LoVo (cell line): ENCODE measurements around the gene TACC2.
"Not testable (repeated sequence)": the region's sequence is repeated elsewhere in the genome, so short reads cannot be mapped to it uniquely, and the experiment has no call there.

ENCODE experiments used
- DNase-seq: peaks from one replicate; pipeline ENCODE4 v3.0.0-alpha.2; 2016; ENCODE audit warnings: low spot score

TACC2 gene

GRCh38 chr10:121984463-121984862 is 4.5 kb upstream of the TACC2 start:
- no peak for DNase-seq

DNA sequence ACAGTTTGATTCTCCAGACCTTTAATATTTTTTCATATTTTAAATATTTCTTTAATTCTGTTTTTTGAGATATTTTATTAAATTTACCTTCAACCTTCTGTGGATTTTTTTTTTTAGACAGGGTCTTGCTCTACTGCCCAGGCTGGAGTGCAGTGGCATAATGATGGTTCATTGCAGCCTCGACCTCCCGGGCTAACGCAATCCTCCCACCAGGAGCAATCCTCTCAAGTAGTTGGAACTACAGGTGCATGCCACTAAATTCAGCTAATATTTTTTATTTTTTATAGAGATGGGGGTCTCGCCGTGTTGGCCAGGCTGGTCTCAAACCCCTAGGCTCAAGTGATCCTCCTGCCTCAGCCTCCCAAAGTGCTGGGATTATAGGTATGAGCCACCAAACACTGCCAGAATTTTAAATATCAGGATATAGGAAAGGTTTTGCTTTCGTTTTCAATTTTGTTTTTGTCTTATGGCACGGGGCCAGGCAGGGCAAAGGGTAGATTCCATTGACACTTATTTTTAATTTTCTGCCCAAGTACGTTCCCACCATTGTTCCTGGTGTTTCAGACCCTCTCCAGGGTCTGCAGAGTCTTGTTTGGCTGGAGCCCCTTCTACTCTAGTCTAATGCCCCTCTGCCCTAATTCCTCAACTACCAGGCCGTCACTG is 1.2 kb downstream of the TACC2 start:
- peak; percentile 6 for DNase-seq

- DNase-seq, result not testable (repeated sequence)
Measured at GRCh38 chr10:121991727-121992126, 2.8 kb downstream of the TACC2 start.

DNA sequence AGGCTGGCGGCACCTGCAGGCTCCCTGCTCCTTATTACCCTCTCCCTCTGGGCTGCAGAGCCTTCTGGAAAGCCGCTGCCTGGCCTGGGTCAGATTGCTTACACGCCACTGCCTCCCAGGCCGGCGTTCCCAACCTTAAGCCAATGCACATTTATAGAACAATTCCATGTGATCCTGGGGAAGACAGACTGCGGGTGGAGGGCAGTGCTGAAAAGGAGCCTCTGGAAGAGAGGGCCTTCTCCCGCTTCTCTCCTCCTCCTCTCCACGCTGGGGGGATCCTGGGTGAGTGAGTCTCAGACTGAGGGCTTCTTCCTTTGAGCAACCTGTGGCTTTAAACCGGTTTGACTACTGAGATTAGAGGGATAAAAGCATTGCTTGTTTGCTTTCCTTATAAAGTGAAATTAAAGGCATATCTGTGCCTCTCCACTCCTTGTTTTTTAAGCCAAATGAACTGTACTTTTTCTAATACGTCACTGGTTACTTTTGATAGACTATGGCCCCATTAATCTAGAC is 5.5 kb downstream of the TACC2 start:
- DNase-seq, result peak; percentile 47

DNA sequence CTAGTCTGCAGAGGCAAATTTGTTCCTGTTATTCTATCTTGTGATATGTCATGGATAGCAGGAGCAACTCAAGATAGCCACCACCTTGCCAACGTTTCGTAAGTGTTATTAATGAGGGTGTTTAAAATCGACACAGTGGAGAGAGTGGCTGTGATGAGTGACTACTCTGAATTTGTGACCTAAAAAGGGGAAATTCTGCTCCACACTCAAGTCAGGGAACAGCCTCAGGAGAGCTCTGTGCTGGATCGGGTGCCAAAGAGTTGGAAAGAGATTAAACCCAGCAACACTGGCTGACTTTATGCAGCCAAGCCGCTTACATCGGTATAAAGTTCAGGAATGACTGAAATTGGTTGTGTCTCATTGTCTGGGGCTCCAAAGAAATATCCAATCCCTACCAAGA is 9.5 kb downstream of the TACC2 start:
- no peak for DNase-seq

GRCh38 chr10:121999301-121999700 is 10.3 kb downstream of the TACC2 start:
- no peak for DNase-seq

GRCh38 chr10:122001698-122002097 is 12.7 kb downstream of the TACC2 start:
- DNase-seq, result no peak

DNA sequence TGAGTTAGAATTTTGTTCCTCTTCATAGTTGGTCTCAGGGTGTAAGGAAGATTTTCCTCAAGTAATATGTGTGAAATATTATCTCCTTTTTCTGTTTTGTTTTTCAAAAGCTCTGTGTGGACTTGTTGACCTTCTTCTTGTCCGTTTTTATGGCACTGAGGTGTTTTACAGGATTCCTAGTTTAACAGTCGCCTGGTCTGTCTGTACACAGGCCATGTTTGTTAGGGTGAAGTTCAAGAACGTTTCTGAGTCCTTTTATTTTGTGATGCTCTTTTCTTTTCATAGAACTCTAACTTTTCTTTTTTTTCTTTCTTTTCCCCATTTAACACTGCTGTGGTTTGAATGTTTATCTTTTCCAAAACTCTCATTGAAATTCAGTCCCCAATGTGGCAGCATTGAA is 18.5 kb downstream of the TACC2 start:
- DNase-seq, result no peak

GRCh38 chr10:122010405-122011050 is 21.6 kb downstream of the TACC2 start:
- DNase-seq, result no peak

GRCh38 chr10:122012731-122013130 is 23.8 kb downstream of the TACC2 start:
- DNase-seq, result no peak

- no peak for DNase-seq
Measured at GRCh38 chr10:122013311-122013780, 24.4 kb downstream of the TACC2 start.

- DNase-seq, result peak; percentile 2
Measured at GRCh38 chr10:122014652-122015248, 25.8 kb downstream of the TACC2 start.

GRCh38 chr10:122017926-122018325 is 29.0 kb downstream of the TACC2 start:
- DNase-seq, result not testable (repeated sequence)

DNA sequence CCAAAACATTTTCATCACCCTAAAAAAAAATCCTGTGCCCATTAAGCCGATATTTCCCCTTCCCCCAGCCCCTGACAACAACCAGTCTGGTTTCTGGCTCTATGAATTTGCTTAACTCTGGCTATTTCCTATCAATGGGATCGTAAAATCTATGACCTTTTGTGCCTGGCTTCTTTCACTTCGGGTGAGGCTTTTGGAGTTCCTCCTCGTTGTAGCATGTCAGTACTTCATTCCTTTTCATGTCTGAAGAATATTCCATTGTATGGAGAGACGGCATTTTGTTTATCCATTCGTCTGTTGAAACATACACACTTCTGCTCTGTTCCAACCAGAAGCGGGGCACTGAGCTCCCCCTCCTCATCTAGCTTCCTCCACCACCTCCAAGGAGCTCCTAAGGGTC is 29.5 kb downstream of the TACC2 start:
- no peak for DNase-seq

GRCh38 chr10:122018951-122019413 is 30.0 kb downstream of the TACC2 start:
- peak; percentile 74 for DNase-seq

GRCh38 chr10:122019414-122019975 is 30.5 kb downstream of the TACC2 start:
- peak; percentile 60 for DNase-seq

GRCh38 chr10:122020226-122020625 is 31.3 kb downstream of the TACC2 start:
- DNase-seq, result no peak

DNA sequence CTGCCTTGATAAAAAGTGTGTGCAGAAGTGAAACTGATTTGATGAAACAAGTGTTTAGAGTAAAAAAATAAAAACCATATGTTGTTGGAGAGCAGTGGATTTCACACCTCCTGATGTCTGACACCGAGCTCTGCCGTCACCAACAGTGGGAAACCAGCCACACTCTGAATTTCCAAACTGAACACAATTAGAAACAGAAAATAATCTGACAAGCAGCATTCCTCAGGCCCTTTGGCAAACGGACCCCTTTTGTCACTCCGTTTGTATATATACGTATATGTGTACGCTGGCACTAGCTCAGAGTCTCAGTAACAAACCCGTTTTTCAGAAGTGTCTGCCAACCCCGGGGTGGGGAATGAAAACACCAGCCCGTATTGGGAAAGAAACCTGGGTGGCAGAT is 32.4 kb downstream of the TACC2 start:
- DNase-seq, result no peak

GRCh38 chr10:122021828-122022227 is 32.9 kb downstream of the TACC2 start:
- no peak for DNase-seq

- no peak for DNase-seq
Measured at GRCh38 chr10:122022276-122022675, 33.3 kb downstream of the TACC2 start.

- DNase-seq, result not testable (repeated sequence)
Measured at GRCh38 chr10:122023257-122023656, 34.3 kb downstream of the TACC2 start.

- no peak for DNase-seq
Measured at GRCh38 chr10:122029499-122030199, 40.7 kb downstream of the TACC2 start.
